GM12874 (cell line): ENCODE measurements around the gene MON1A.
A peak's percentile ranks its signal among the peaks of the same experiment; 100 is the strongest.

Source experiments
- CTCF ChIP-seq: IDR thresholded peaks from 2 replicates; pipeline ENCODE4 v1.5.1; 2011; ENCODE audit warnings: low read depth, mild to moderate bottlenecking, control low read depth, low read length, moderate library complexity; ENCODE audit not compliant: insufficient read depth

MON1A gene

DNA sequence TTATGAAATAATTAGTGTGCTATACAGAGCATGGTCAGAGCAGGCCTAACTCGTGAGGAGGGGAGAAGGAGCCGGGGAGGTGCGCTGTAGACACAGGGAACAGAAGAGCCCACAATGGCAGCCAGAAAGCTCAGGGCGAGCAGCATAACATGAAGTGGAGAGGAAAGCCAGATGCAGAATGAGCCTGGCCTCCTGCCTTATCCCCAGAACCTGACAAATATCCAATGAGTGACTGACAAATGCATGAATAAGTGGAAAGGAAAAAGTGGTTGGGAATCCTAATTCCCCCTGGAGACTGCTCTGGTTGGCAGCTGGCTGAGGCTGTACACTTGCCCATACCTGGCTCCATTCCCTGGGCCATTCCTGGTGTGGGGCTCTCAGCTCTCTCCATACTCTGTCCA, 16.7 kb downstream of the MON1A start:
- no peak for TF ChIP-seq CTCF

DNA sequence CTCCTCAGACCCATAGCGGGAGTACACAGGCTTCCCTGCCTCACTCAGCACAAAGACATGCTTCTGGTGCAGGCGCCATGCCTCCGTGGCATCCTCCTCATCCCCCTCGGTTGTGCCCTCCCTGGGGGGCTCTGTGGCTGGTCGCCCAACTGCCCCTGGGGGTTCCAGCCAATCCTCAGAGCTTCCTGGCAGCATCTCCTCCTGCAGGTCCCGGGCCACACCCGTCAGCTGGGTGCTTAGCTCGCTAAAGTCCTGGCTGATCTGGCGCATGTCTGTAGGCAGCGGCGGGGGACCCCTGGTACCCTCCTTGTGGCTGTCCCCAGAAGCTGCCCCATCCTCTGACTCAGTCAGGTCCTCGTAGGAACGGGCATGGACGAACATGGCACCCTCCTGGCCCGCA, 18.0 kb downstream of the MON1A start:
- TF ChIP-seq CTCF: no peak

GRCh38 chr3:49911124-49911420, 18.5 kb downstream of the MON1A start:
- TF ChIP-seq CTCF: no peak

- no peak for TF ChIP-seq CTCF
Measured at GRCh38 chr3:49910409-49911123, 19.0 kb downstream of the MON1A start.

DNA sequence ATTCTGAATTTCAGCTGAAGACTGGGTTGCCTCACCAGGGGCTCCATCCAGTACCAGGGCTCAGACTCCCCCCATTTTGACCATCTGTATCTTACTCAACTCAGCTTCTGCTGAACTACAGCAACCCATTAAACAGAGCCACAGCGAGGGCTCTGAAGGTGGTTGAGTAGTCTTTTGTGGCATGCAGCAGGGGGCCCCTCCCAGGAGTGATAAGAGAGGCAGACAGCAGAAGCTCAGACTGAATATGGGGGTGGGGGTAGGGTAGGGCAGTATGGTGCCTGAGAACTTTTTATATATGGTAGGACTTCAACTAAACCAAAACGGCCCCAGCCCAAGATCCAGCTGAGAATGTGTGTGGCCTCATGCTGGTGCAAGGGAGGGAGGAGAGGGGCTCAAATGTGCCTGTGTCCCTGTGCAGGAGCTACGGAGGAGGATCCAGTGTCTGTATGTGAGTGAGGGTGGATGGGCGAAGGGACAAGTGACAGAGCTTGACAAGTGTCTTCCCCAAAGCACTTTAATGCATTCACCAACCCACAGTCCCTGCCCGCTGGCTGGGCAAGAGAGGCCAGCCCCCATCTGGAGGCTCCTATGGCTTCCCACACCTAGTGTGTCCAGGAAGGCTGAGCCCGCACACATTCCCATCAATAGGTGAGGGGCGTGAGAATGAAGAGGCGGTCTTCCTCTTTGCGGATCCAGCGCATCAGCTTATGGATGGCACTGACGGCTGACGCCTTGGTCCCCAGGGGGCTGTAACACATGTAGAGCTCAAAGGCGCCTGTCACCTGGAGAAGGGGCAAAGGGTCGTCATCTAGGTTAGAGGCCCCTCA, 21.0 kb downstream of the MON1A start:
- TF ChIP-seq CTCF: no peak

- peak; percentile 79 for TF ChIP-seq CTCF
Measured at GRCh38 chr3:49906073-49906743, 23.4 kb downstream of the MON1A start.

DNA sequence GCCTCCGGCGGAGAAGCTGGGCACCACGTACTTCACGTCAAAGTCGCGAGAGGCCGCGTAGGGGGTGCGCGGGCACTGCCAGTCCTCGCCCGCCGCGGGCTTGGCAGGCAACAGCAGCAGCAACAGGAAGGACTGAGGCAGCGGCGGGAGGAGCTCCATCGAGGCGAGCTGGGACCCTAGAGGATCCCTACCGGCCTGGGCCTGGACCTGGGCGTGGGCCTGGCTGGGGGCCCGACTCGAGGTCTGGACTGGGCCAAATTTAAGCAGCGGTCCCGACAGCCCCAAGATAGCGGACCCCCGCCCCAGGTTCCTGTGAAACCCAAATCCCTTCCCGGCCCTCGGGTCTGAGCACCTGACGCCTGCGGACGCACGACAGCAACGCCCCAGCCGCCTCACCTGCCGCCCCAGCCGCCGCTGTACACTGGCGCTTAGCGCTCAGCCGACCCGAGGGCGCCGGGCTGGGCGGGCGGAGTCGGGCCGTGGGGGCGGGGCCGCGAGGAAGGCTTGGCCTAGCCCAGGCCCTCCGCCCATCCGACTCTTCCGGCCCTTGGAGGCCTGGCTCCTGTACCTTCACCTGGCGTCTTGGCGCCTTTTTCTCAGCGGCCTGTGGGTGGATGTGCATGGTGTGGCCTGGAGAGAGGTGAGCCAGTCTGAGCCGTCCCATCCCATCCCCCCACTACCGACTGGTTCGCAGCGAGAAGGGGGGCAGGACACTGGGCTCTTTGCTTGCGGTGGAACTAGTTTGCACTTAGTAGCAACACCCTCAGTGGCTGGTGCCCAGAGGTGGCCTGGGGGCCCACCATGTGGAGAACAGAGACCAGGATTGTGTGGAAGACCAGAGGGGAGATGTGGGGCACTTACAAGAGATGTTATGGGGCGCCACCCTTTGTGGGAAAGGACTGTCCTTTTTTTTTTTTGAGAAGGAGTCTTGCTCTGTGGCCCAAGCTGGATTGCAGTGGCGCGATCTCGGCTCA, 25.9 kb downstream of the MON1A start, which contains the start of gene MST1R:
TSS of gene MST1R (minus strand) at position 423 of the 974 bp plus-strand sequence. CDS start at position 159, 264 bp downstream.
- TF ChIP-seq CTCF: no peak
